Activated CD8-positive, alpha-beta memory T cell treated with anti-CD3 and anti-CD28 coated beads for 36 hours (primary cell): ENCODE measurements around the gene C2CD2L. TPM values are rescaled to one million over a fixed set of nuclear protein-coding genes. Genes with fewer than 3 reads are reported as not detected.

Experiments
- CTCF ChIA-PET: fragments of 350-600 bp; sonication (Branson Sonifier 250); formaldehyde crosslinking; loops from one replicate; lab custom pipeline; 2021; ENCODE audit warnings: antibody characterized with exemption; lab: Charles Lee
- POLR2A ChIA-PET: fragments of 350-600 bp; sonication (Branson Sonifier 250); formaldehyde crosslinking; loops from one replicate; lab custom pipeline; 2021; ENCODE audit warnings: antibody characterized with exemption; lab: Charles Lee
- total RNA-seq, 2 experiments: library from RNA; stranded (reverse); gene quantifications; one replicate each; pipeline ENCODE4 v1.2.3, GENCODE V29; 2021

The C2CD2L gene
- total RNA-seq, 2 experiments from 2014 or later, result 26.0 to 26.6 TPM

- CTCF ChIA-PET, result interaction anchor here (1.6 to 2.4 kb wide), 2 partner anchors 10 to 13 kb away, joined by 4 to 12 read pairs; a partner anchor contains a TSS
- POLR2A ChIA-PET, result interaction anchor here (1.2 to 3.2 kb wide), 3 partner anchors 13 to 23 kb away, joined by 7 to 23 read pairs (median 13); partner anchors contain the start of genes HINFP and HMBS
Measured at GRCh38 chr11:119108146-119108856, 1.2 kb downstream of the C2CD2L start.

- ChIA-PET CTCF (interaction anchor here (1.2 kb wide), 1 partner anchor 15 kb away, joined by 3 read pairs; no protein-coding TSS in a partner anchor), POLR2A (interaction anchor here (1.2 to 3.2 kb wide), 3 partner anchors 12 to 24 kb away, joined by 7 to 23 read pairs (median 13); partner anchors contain the start of genes HINFP and HMBS)
Measured at GRCh38 chr11:119108857-119109221, 1.7 kb downstream of the C2CD2L start.

- POLR2A ChIA-PET, result interaction anchor here (1.7 kb wide), 1 partner anchor 11 kb away, joined by 7 read pairs; the partner anchor contains the start of gene HINFP
- CTCF ChIA-PET, result interaction anchor here (0.8 to 1.2 kb wide), 3 partner anchors 14 to 17 kb away, joined by 3 to 7 read pairs (median 3); no protein-coding TSS in a partner anchor
Measured at GRCh38 chr11:119109843-119110242, 2.7 kb downstream of the C2CD2L start.

GRCh38 chr11:119110439-119110838 lies 3.3 kb downstream of the C2CD2L start:
- ChIA-PET POLR2A (no interaction called here), CTCF (interaction anchor here (0.8 kb wide), 1 partner anchor 13 kb away, joined by 7 read pairs; no protein-coding TSS in a partner anchor)

GRCh38 chr11:119111361-119111925 lies 4.3 kb downstream of the C2CD2L start:
- ChIA-PET CTCF (interaction anchor here (0.7 kb wide), 1 partner anchor 57 kb away, joined by 4 read pairs; no protein-coding TSS in a partner anchor), POLR2A (interaction anchor here (1.1 kb wide), 1 partner anchor 9 kb away, joined by 7 read pairs; no protein-coding TSS in a partner anchor)

- CTCF ChIA-PET, result interaction anchor here (0.5 to 0.7 kb wide), 3 partner anchors 15 to 118 kb away, joined by 3 to 4 read pairs (median 4); no protein-coding TSS in a partner anchor
- POLR2A ChIA-PET, result interaction anchor here (1.1 to 1.4 kb wide), 2 partner anchors 8 to 10 kb away, joined by 5 to 7 read pairs; partner anchors contain the start of gene HINFP
Measured at GRCh38 chr11:119112314-119113020, 5.3 kb downstream of the C2CD2L start.

GRCh38 chr11:119113716-119114115 lies 6.6 kb downstream of the C2CD2L start:
- POLR2A ChIA-PET, result no interaction called here
- CTCF ChIA-PET, result no interaction called here

- POLR2A ChIA-PET, result no interaction called here
- CTCF ChIA-PET, result interaction anchor here (0.7 kb wide), 1 partner anchor 444 kb away, joined by 3 read pairs; no protein-coding TSS in a partner anchor
Measured at GRCh38 chr11:119114351-119114750, 7.2 kb downstream of the C2CD2L start.

- ChIA-PET POLR2A (interaction anchor here (0.5 to 0.6 kb wide), 2 partner anchors 32 to 191 kb away, joined by 3 to 5 read pairs; no protein-coding TSS in a partner anchor), CTCF (no interaction called here)
Measured at GRCh38 chr11:119115484-119116234, 8.5 kb downstream of the C2CD2L start.

- POLR2A ChIA-PET, result interaction anchor here (0.5 to 0.6 kb wide), 2 partner anchors 32 to 190 kb away, joined by 3 to 5 read pairs; no protein-coding TSS in a partner anchor
Measured at GRCh38 chr11:119116235-119116594, 9.1 kb downstream of the C2CD2L start.

GRCh38 chr11:119116601-119117000 lies 9.5 kb downstream of the C2CD2L start:
- CTCF ChIA-PET, result no interaction called here
- POLR2A ChIA-PET, result interaction anchor here (0.6 kb wide), 1 partner anchor 33 kb away, joined by 5 read pairs; no protein-coding TSS in a partner anchor

More at GRCh38 chr11:119116235-119116594, 9.1 kb downstream of the C2CD2L start:
- CTCF ChIA-PET, result no interaction called here

GRCh38 chr11:119117004-119117706 lies 10.0 kb downstream of the C2CD2L start:
- ChIA-PET POLR2A (no interaction called here), CTCF (no interaction called here)

- CTCF ChIA-PET, result interaction anchor here (1.4 kb wide), 1 partner anchor 11 kb away, joined by 4 read pairs; the partner anchor contains the start of gene C2CD2L
- POLR2A ChIA-PET, result no interaction called here
Measured at GRCh38 chr11:119118227-119118626, 11.1 kb downstream of the C2CD2L start.

- POLR2A ChIA-PET, result interaction anchor here (0.5 to 0.7 kb wide), 3 partner anchors 17 to 105 kb away, joined by 3 to 4 read pairs (median 3); no protein-coding TSS in a partner anchor
- CTCF ChIA-PET, result interaction anchor here (0.7 to 1.4 kb wide), 2 partner anchors 12 to 121 kb away, joined by 3 to 4 read pairs; partner anchors contain the start of genes C2CD2L and CENATAC
Measured at GRCh38 chr11:119118946-119119345, 11.8 kb downstream of the C2CD2L start.

- ChIA-PET POLR2A (interaction anchor here (0.7 to 1.8 kb wide), 4 partner anchors 8 to 18 kb away, joined by 3 to 8 read pairs (median 6); partner anchors contain the start of genes C2CD2L and DPAGT1), CTCF (interaction anchor here (1.5 kb wide), 2 partner anchors 14 to 49 kb away, joined by 4 read pairs; partner anchors contain the start of genes C2CD2L and NLRX1)
Measured at GRCh38 chr11:119120639-119121007, 13.5 kb downstream of the C2CD2L start.

GRCh38 chr11:119121008-119121810 lies 14.1 kb downstream of the C2CD2L start, which contains the start of gene HINFP:
Gene HINFP, plus strand, starts transcription at chr11:119121580. Its CDS starts 5,365 bp downstream, at chr11:119126945.
- ChIA-PET POLR2A (interaction anchor here (0.6 to 1.8 kb wide), 7 partner anchors 9 to 108 kb away, joined by 3 to 8 read pairs (median 5); partner anchors contain the start of genes C2CD2L, DPAGT1 and VPS11), CTCF (interaction anchor here (1.5 kb wide), 2 partner anchors 14 to 48 kb away, joined by 4 read pairs; partner anchors contain the start of genes C2CD2L and NLRX1)
